IMR-90 (cell line): Measurements from ENCODE around the gene SMCO4. TPM values are rescaled to one million over a fixed set of nuclear protein-coding genes. Genes with fewer than 3 reads are reported as not detected.

ENCODE experiments used
- ATAC-seq: fragments of 200-7000 bp; cut with Tn5 transposase; 2 replicates; pipeline ENCODE4 v1.9.1; 2020; ENCODE audit warnings: low read depth, mild to moderate bottlenecking, moderate library complexity
- BruUV-seq: library from RNA; stranded (reverse); fragments of 400-500 nt; replicated peaks from 2 replicates; lab custom pipeline; 2021; lab: Mats Ljungman, UMichigan
- CTCF ChIA-PET: fragments of 300-600 bp; formaldehyde crosslinking; extraction: SDS; loops from one replicate; lab custom pipeline; 2021; ENCODE audit warnings: antibody characterized with exemption; lab: Yijun Ruan, JAX
- POLR2A ChIA-PET: fragments of 300-600 bp; sonication (Branson Sonifier 250); formaldehyde crosslinking; loops from one replicate; lab custom pipeline; 2022; ENCODE audit warnings: antibody characterized with exemption; ENCODE audit not compliant: unreplicated experiment; lab: Charles Lee
- DNase-seq: peaks from one replicate; pipeline ENCODE4 v3.0.0; 2013
- H2AFZ ChIP-seq: replicated peaks from 2 replicates; pipeline ENCODE3; 2013; ENCODE audit warnings: low read length, mild to moderate bottlenecking; ENCODE audit not compliant: poor library complexity
- H2AK5ac ChIP-seq: 2 replicates; pipeline ENCODE4 v1.6.1; 2013; ENCODE audit warnings: low read depth, low read length, inconsistent platforms
- H2AK9ac ChIP-seq: replicated peaks from 2 replicates; pipeline ENCODE3; 2013; ENCODE audit warnings: mild to moderate bottlenecking, low read depth, low read length, moderate library complexity; ENCODE audit not compliant: poor library complexity
- H2BK120ac ChIP-seq: 2 replicates; pipeline ENCODE4 v1.6.1; 2013; ENCODE audit warnings: low read depth, low read length, inconsistent platforms
- H2BK15ac ChIP-seq: 3 replicates; pipeline ENCODE4 v1.6.1; 2013; ENCODE audit warnings: low read depth, low read length, inconsistent platforms
- H2BK20ac ChIP-seq: 2 replicates; pipeline ENCODE4 v1.6.1; 2013; ENCODE audit warnings: low read depth, mild to moderate bottlenecking, inconsistent platforms, low read length, moderate library complexity
- H2BK5ac ChIP-seq: 2 replicates; pipeline ENCODE4 v1.6.1; 2013; ENCODE audit warnings: mild to moderate bottlenecking, low read depth, low read length, inconsistent platforms; ENCODE audit not compliant: poor library complexity, severe bottlenecking
- H3K14ac ChIP-seq: replicated peaks from 2 replicates; pipeline ENCODE4 v1.6.1; 2013; ENCODE audit warnings: low read depth, low read length, inconsistent platforms
- H3K18ac ChIP-seq: 2 replicates; pipeline ENCODE4 v1.6.1; 2013; ENCODE audit warnings: low read depth, low read length, control low read depth
- H3K23ac ChIP-seq: 2 replicates; pipeline ENCODE4 v1.6.1; 2013; ENCODE audit warnings: low read depth, low read length, inconsistent platforms
- H3K27ac ChIP-seq: 2 replicates; pipeline ENCODE4 v1.5.1; 2013; ENCODE audit warnings: mild to moderate bottlenecking, control low read depth, low read length; ENCODE audit not compliant: insufficient read depth
- H3K27me3 ChIP-seq: 2 replicates; pipeline ENCODE4 v1.6.1; 2013; ENCODE audit warnings: low read length; ENCODE audit not compliant: control insufficient read depth, insufficient read depth
- H3K36me3 ChIP-seq: 2 replicates; pipeline ENCODE4 v1.6.1; 2013; ENCODE audit warnings: low read length, mixed read lengths; ENCODE audit not compliant: control insufficient read depth, insufficient read depth
- H3K4ac ChIP-seq: 2 replicates; pipeline ENCODE4 v1.6.1; 2013; ENCODE audit warnings: low read depth, low read length, inconsistent platforms
- H3K4me1 ChIP-seq: 2 replicates; pipeline ENCODE4 v1.6.1; 2013; ENCODE audit warnings: low read length, mixed read lengths; ENCODE audit not compliant: control insufficient read depth, insufficient read depth
- H3K4me2 ChIP-seq: 2 replicates; pipeline ENCODE4 v1.6.1; 2013; ENCODE audit warnings: low read depth, mild to moderate bottlenecking, control low read depth, low read length, moderate library complexity
- H3K4me3 ChIP-seq: 2 replicates; pipeline ENCODE4 v1.5.1; 2013; ENCODE audit warnings: low read depth, mild to moderate bottlenecking, control low read depth, low read length, moderate library complexity; ENCODE audit not compliant: insufficient read depth
- H3K56ac ChIP-seq: 2 replicates; pipeline ENCODE4 v1.6.1; 2013; ENCODE audit warnings: low read length, inconsistent platforms; ENCODE audit not compliant: insufficient read depth; ENCODE audit errors: extremely low read depth
- H3K79me1 ChIP-seq, 2 experiments: 2 replicates each; pipeline ENCODE4 v1.6.1; 2013; ENCODE audit warnings: low read length in 2 of 2, inconsistent platforms in 1 of 2, low read depth in 1 of 2
- H3K9ac ChIP-seq: 2 replicates; pipeline ENCODE4 v1.6.1; 2013; ENCODE audit warnings: low read depth, low read length, control low read depth
- H3K9me1 ChIP-seq: 2 replicates; pipeline ENCODE4 v1.6.1; 2013; ENCODE audit warnings: low read length, inconsistent platforms; ENCODE audit not compliant: insufficient read depth
- H3K9me3 ChIP-seq: 2 replicates; pipeline ENCODE4 v1.6.1; 2013; ENCODE audit warnings: low read length; ENCODE audit not compliant: control insufficient read depth, insufficient read depth
- H4K20me1 ChIP-seq: 2 replicates; pipeline ENCODE4 v1.6.1; 2013; ENCODE audit warnings: low read length, inconsistent platforms; ENCODE audit not compliant: insufficient read depth
- H4K5ac ChIP-seq: 2 replicates; pipeline ENCODE4 v1.6.1; 2013; ENCODE audit warnings: mild to moderate bottlenecking, low read depth, low read length, control low read depth
- H4K8ac ChIP-seq, 2 experiments: 2 replicates each; pipeline ENCODE4 v1.6.1; 2013; ENCODE audit warnings: low read depth in 2 of 2, low read length in 2 of 2, control low read depth in 1 of 2, inconsistent platforms in 1 of 2
- H4K91ac ChIP-seq: 2 replicates; pipeline ENCODE4 v1.6.1; 2013; ENCODE audit warnings: low read depth, low read length, inconsistent platforms; ENCODE audit not compliant: insufficient read depth
- BHLHE40 ChIP-seq: fragments of 150-350 bp; IDR thresholded peaks from 2 replicates; pipeline ENCODE4 v1.6.1; 2016; ENCODE audit warnings: mild to moderate bottlenecking, low read depth, low read length
- CEBPB ChIP-seq: IDR thresholded peaks from 2 replicates; pipeline ENCODE4 v1.6.1; 2012; ENCODE audit warnings: low read depth, low read length, improper control_type of control experiment
- CHD1 ChIP-seq: IDR thresholded peaks from 2 replicates; pipeline ENCODE4 v1.6.1; 2012; ENCODE audit warnings: low read depth, low read length, improper control_type of control experiment
- CTCF ChIP-seq: conservative IDR thresholded peaks from 2 replicates; pipeline ENCODE4 v1.5.1; 2012; ENCODE audit warnings: mild to moderate bottlenecking, low read depth, low read length, improper control_type of control experiment
- ELK1 ChIP-seq: fragments of 150-350 bp; IDR thresholded peaks from 2 replicates; pipeline ENCODE4 v1.6.1; 2016; ENCODE audit warnings: low read depth, mild to moderate bottlenecking, low read length, moderate library complexity, borderline replicate concordance
- FOS ChIP-seq: fragments of 150-350 bp; IDR thresholded peaks from 2 replicates; pipeline ENCODE4 v1.6.1; 2016; ENCODE audit warnings: low read depth, low read length
- MAFK ChIP-seq: IDR thresholded peaks from 2 replicates; pipeline ENCODE4 v1.6.1; 2012; ENCODE audit warnings: low read depth, low read length, improper control_type of control experiment
- MAZ ChIP-seq: IDR thresholded peaks from 2 replicates; pipeline ENCODE4 v1.6.1; 2012; ENCODE audit warnings: low read depth, mild to moderate bottlenecking, low read length, improper control_type of control experiment, moderate library complexity, borderline replicate concordance
- MXI1 ChIP-seq: IDR thresholded peaks from 2 replicates; pipeline ENCODE4 v1.6.1; 2012; ENCODE audit warnings: low read depth, mild to moderate bottlenecking, low read length, moderate library complexity, borderline replicate concordance
- NFE2L2 ChIP-seq: fragments of 150-350 bp; IDR thresholded peaks from 2 replicates; pipeline ENCODE4 v1.6.1; 2016; ENCODE audit warnings: low read depth, mild to moderate bottlenecking, low read length
- POLR2A ChIP-seq: IDR thresholded peaks from 2 replicates; pipeline ENCODE4 v1.6.1; 2012; ENCODE audit warnings: mild to moderate bottlenecking, low read depth, low read length
- RAD21 ChIP-seq: IDR thresholded peaks from 2 replicates; pipeline ENCODE4 v1.6.1; 2012; ENCODE audit warnings: low read length, improper control_type of control experiment
- RCOR1 ChIP-seq: IDR thresholded peaks from 2 replicates; pipeline ENCODE4 v1.6.1; 2012; ENCODE audit warnings: mild to moderate bottlenecking, low read length, improper control_type of control experiment; ENCODE audit not compliant: insufficient replicate concordance
- RFX5 ChIP-seq: IDR thresholded peaks from 2 replicates; pipeline ENCODE4 v1.8.0; 2012; ENCODE audit warnings: low read depth, mild to moderate bottlenecking, low read length, moderate library complexity
- SMC3 ChIP-seq: fragments of 150-350 bp; IDR thresholded peaks from 2 replicates; pipeline ENCODE4 v1.6.1; 2016; ENCODE audit warnings: low read depth, mild to moderate bottlenecking, antibody characterized with exemption, low read length, moderate library complexity
- USF2 ChIP-seq: fragments of 150-350 bp; IDR thresholded peaks from 2 replicates; pipeline ENCODE4 v1.6.1; 2017; ENCODE audit warnings: mild to moderate bottlenecking, antibody characterized with exemption, low read length, low read depth
- dilution Hi-C: fragments of 300-500 bp; cut with HindIII; formaldehyde crosslinking; loops from one replicate; pipeline ENCODE4 v1.14.3; 2018; ENCODE audit warnings: low sequenced_read_pairs; ENCODE audit not compliant: unreplicated experiment
- in situ Hi-C: fragments of 300-500 bp; cut with MboI; formaldehyde crosslinking; loops from 3 replicates; pipeline ENCODE4 v1.14.3; 2019; ENCODE audit warnings: low sequenced_read_pairs, inconsistent platforms, mixed read lengths
- intact Hi-C: fragments of 100-400 bp; cut with micrococcal nuclease; formaldehyde crosslinking; loops from 2 replicates; pipeline ENCODE4 v1.10.0; 2022
- polyA plus RNA-seq, 3 experiments: library from polyadenylated mRNA; depleted of rRNA; stranded (reverse); fragments of >200 nt; gene quantifications; 2 replicates each; pipeline ENCODE4 v1.2.3, GENCODE V29; 2012; ENCODE audit warnings: low replicate concordance in 1 of 3
- total RNA-seq: library from RNA; depleted of rRNA; stranded (reverse); fragments of >200 nt; gene quantifications from 2 replicates; pipeline ENCODE4 v1.2.3, GENCODE V29; 2012

The SMCO4 gene
- total and polyA plus RNA-seq, 2 of the 4 experiments (the other 2 are of a cell fraction), result 2.2 to 17.7 TPM

- intact Hi-C loops (no loop called here), dilution Hi-C loops (no loop called here), in situ Hi-C loops (no loop called here)
- Histone ChIP-seq H4K91ac (no peak overlapping the region), H3K36me3 (no peaks in the 10 kb centered on the region), H3K18ac (no peak overlapping the region), H2AK9ac (no peak overlapping the region), H4K5ac (no peak overlapping the region), H3K9ac (no peak overlapping the region), H2BK15ac (no peak overlapping the region), H3K56ac (no peak overlapping the region), H2BK5ac (no peak overlapping the region), H3K9me1 (no peaks in the 10 kb centered on the region), H3K27ac (no peak overlapping the region), H2AFZ (no peak overlapping the region), H3K4me2 (no peak overlapping the region), H3K9me3 (no peaks in the 10 kb centered on the region), H3K4me3 (no peak overlapping the region), H2AK5ac (no peak overlapping the region), H3K4me1 (no peaks in the 10 kb centered on the region), H3K14ac (no peak overlapping the region), H2BK20ac (no peak overlapping the region), H4K20me1 (no peaks in the 10 kb centered on the region), H4K8ac (no peak overlapping the region), H3K79me1 (no peaks in the 10 kb centered on the region), H3K23ac (no peak overlapping the region), H2BK120ac (no peak overlapping the region), H3K27me3 (peaks cover 1% of the 10 kb centered on the region), H3K4ac (no peak overlapping the region)
- POLR2A ChIA-PET, result no interaction called here
- BruUV-seq, result no TSS peak
- CTCF ChIA-PET, result no interaction called here
- DNase-seq (no peak), ATAC-seq (no peak)
- TF ChIP-seq POLR2A (no peak), CTCF (no peak), MAFK (no peak), RFX5 (no peak), SMC3 (no peak), FOS (no peak), ELK1 (no peak), RAD21 (no peak), MXI1 (no peak), BHLHE40 (no peak), MAZ (no peak), RCOR1 (no peak), CHD1 (no peak), USF2 (no peak), NFE2L2 (no peak), CEBPB (no peak)
Measured at GRCh38 chr11:93569496-93569895, 26.3 kb upstream of the SMCO4 start.
